ENCODE data around the gene TMEM196. TPM values are rescaled to one million over a fixed set of nuclear protein-coding genes. Genes with fewer than 3 reads are reported as not detected.
A peak's percentile ranks its signal among the peaks of the same experiment; 100 is the strongest.

Gene TMEM196
- total and polyA plus RNA-seq, 9 of the 15 experiments (the other 6 are each of a cell fraction or from before 2014, with no cell fraction given): not detected

- no peak for DNase-seq (ENCODE audit: extremely low read depth in 1 of 4, low spot score in 3 of 4)
- Histone ChIP-seq H3K9me1 (ENCODE audit: control insufficient read depth, insufficient read depth, low read length) (no peaks in the 10 kb centered on the region), H3K9me3 (replicated peaks; ENCODE audit: control insufficient read depth, insufficient read depth, low read depth, low read length) (no peaks in the 10 kb centered on the region), H3K27me3 (ENCODE audit: control insufficient read depth in 2 of 2, insufficient read depth in 2 of 2, low read length in 2 of 2) (no peaks in the 10 kb centered on the region), H2AFZ (ENCODE audit: low read depth, low read length) (peak overlapping the region; percentile 65; the same call in 1 of the 2 replicates), H3K9ac (ENCODE audit: insufficient read depth in 1 of 2, low read depth in 2 of 2, low read length in 2 of 2) (no peak overlapping the region), H3K4me2 (ENCODE audit: insufficient read depth, low read length) (no peak overlapping the region), H3K4me1 (replicated peaks in 1 of 2; ENCODE audit: control insufficient read depth in 2 of 2, insufficient read depth in 2 of 2, low read length in 2 of 2) (peaks cover 0 to 13% of the 10 kb centered on the region in 2 experiments; a peak in 1 of 5 replicates), H3K79me2 (ENCODE audit: control insufficient read depth, insufficient read depth, low read length) (no peaks in the 10 kb centered on the region), H3K36me3 (ENCODE audit: control insufficient read depth, insufficient read depth, low read length) (no peaks in the 10 kb centered on the region), H3K27ac (ENCODE audit: extremely low read depth, low read depth, low read length) (no peak overlapping the region), H4K20me1 (replicated peaks; ENCODE audit: control insufficient read depth, insufficient read depth, low read length) (no peaks in the 10 kb centered on the region), H3K4me3 (no peak overlapping the region)
- no TSS peak for BruUV-seq (replicated peaks)
- 72% methylated on average over 5 of the region's 5 CpGs for WGBS (ENCODE audit: insufficient coverage, low coverage, missing lambda C conversion rate)
- no peak for ATAC-seq
- intact Hi-C loops (cut with micrococcal nuclease): no loop called here
- no peak for TF ChIP-seq NFIX (CRISPR knock-in tag; IDR thresholded peaks at IDR 0.05; ENCODE audit: low read depth)
- no peak for TF ChIP-seq ZBTB2 (IDR thresholded peaks at IDR 0.05)
- TF ChIP-seq ETS2 (tag; IDR thresholded peaks at IDR 0.05; ENCODE audit: borderline replicate concordance, poor library complexity, severe bottlenecking): no peak
- no peak for TF ChIP-seq ZSCAN29 (IDR thresholded peaks at IDR 0.05)
- TF ChIP-seq ZNF778 (CRISPR knock-in tag; IDR thresholded peaks at IDR 0.05): no peak
- TF ChIP-seq ZFX (CRISPR knock-in tag; IDR thresholded peaks at IDR 0.05): no peak
- TF ChIP-seq PURB (CRISPR knock-in tag; IDR thresholded peaks at IDR 0.05; ENCODE audit: low read depth): no peak
- TF ChIP-seq RUNX1 (IDR thresholded peaks at IDR 0.05; ENCODE audit: low read depth): no peak
- TF ChIP-seq FOXA3 (CRISPR knock-in tag; conservative IDR thresholded peaks at IDR 0.05 in 1 of 2, IDR thresholded peaks at IDR 0.05 in 1 of 2): no peak
- TF ChIP-seq TAF9B (IDR thresholded peaks at IDR 0.05; ENCODE audit: partially characterized antibody): no peak
- no peak for TF ChIP-seq ZNF174 (CRISPR knock-in tag; IDR thresholded peaks at IDR 0.05)
- TF ChIP-seq ETV1 (tag; conservative IDR thresholded peaks at IDR 0.05; ENCODE audit: low read depth): no peak
- ChIA-PET POLR2A (no interaction called here), CTCF (ENCODE audit: low intra/inter-chr PET ratio) (no interaction called here)
- in situ Hi-C loops (cut with MboI): loop anchor here (25.0 kb wide), 1 partner anchor 1994 kb away; no protein-coding TSS in a partner anchor
- no peak for FAIRE-seq
Measured at GRCh38 chr7:19681596-19681995, 91.8 kb downstream of the TMEM196 start.

Data from K562 (cell line).